ENCODE results near the gene FARS2. TPM values are rescaled to one million over a fixed set of nuclear protein-coding genes. Genes with fewer than 3 reads are reported as not detected.
"Not testable (repeated sequence)": the region's sequence is repeated elsewhere in the genome, so short reads cannot be mapped to it uniquely, and the experiment has no call there.

The FARS2 gene
- total RNA-seq, 6 donors from 2014 or later: 16.4 to 34.6 (median 19.9) TPM

DNA sequence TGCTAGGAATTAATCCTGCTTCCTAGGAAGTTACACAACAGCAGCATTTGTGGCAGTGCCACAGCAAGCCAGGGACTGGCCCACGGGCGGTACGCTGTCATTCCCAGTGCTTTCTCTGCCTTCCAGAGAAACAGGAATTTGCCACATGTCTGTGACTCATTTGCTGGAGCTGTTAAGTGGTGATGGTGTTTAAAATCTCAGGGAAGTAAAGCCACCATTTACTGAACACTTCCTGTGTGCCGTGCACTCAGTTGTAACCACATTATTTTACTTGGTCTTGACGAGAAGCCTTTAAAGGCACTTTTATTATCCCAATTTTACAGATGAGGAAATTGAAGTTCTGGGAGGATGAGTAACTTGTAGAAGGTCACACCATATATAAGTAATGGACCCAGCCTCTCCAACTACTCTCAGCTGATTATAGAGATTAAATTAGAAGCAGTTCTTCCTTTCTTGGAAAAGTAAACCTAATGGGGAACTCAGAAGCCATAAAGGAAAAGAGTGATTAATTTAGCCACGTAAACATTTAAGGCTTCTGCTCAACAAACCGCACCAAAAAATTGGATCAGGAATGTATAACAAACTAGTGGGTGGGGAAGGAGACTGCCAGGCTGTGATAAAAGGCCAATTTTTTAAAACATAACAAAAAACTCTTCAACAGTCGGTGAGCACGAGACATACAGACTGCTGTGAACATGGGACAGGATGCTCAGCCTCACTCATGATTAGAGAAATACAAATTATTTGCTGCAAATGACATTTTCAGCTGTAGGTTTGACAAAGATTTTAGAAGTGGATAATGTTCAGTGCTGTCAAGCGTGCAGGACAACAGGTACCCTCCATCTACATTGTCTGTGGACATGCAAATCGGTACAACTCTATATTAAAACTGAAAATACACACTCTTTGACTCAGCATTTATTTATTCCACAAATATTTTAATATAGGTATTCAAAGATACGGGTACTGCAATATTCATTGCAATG lies 434.2 kb downstream of the FARS2 start:
- Histone ChIP-seq H3K4me1 (peaks cover 0 to 7% (median 0%) of the 10 kb centered on the region in 4 donors), H3K27me3 (no peaks in the 10 kb centered on the region), H3K36me3 (no peaks in the 10 kb centered on the region), H3K9me3 (peaks cover 0 to 4% (median 0%) of the 10 kb centered on the region in 4 donors), H3K4me3 (no peak overlapping the region), H3K27ac (peak overlapping the region in 2 of 4 donors; percentile 13 to 22)
- DNase-seq: peak in 1 of 2 donors; percentile 43
- ATAC-seq (ENCODE audit: low FRiP score in 2 of 2): peak in 1 of 2 donors; percentile 77
- WGBS, 2 donors: 51 to 55% methylated on average over 10 to 12 of the region's 12 CpGs
- TF ChIP-seq POLR2AphosphoS5 (IDR thresholded peaks at IDR 0.05): peak in 1 of 2 donors; percentile 6
- no peak for TF ChIP-seq EP300 (IDR thresholded peaks at IDR 0.05)
- no peak for TF ChIP-seq POLR2A (IDR thresholded peaks at IDR 0.05)
- TF ChIP-seq CTCF (IDR thresholded peaks at IDR 0.05): no peak

DNA sequence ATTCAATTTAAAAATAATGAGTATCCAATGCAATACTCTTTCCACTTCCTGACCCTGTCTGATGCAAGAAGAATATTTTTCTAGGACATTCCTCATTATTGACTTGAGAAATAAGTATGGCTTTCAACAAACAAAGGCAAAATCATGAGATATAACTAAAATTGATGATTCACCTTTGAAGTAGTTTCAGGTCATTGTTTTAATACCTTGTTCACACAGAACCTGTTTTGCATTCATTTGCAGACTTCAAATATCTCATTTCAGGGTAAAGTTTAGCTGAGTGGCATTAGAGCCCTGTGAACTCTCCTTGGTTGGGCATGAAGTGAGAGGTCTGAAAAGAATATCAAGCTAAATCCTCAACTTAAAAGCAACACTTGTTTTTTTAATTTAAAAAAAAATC lies 436.2 kb downstream of the FARS2 start:
- Histone ChIP-seq H3K9me3 (no peaks in the 10 kb centered on the region), H3K36me3 (no peaks in the 10 kb centered on the region), H3K27ac (no peak overlapping the region), H3K4me3 (no peak overlapping the region), H3K27me3 (no peaks in the 10 kb centered on the region), H3K4me1 (peaks cover 0 to 7% (median 0%) of the 10 kb centered on the region in 4 donors)
- no peak for TF ChIP-seq POLR2A (IDR thresholded peaks at IDR 0.05)
- ATAC-seq (ENCODE audit: low FRiP score in 2 of 2) (no peak), DNase-seq (no peak)

- no peaks in the 10 kb centered on the region for H3K9me3 ChIP-seq
- no peak overlapping the region for H3K27ac ChIP-seq
- H3K4me3 ChIP-seq: no peak overlapping the region
- WGBS, 2 donors: 96 to 100% methylated on average over 4 of the region's 4 CpGs
- TF ChIP-seq CTCF (IDR thresholded peaks at IDR 0.05): no peak
- TF ChIP-seq POLR2AphosphoS5 (IDR thresholded peaks at IDR 0.05): no peak
- no peak for TF ChIP-seq EP300 (IDR thresholded peaks at IDR 0.05)
- TF ChIP-seq POLR2A (IDR thresholded peaks at IDR 0.05): no peak
- no peaks in the 10 kb centered on the region for H3K36me3 ChIP-seq
- no peaks in the 10 kb centered on the region for H3K27me3 ChIP-seq
- ATAC-seq (ENCODE audit: low FRiP score in 2 of 2) (no peak), DNase-seq (no peak)
- peaks cover 0 to 7% (median 0%) of the 10 kb centered on the region in 4 donors for H3K4me1 ChIP-seq
Observed at GRCh38 chr6:5698318-5698717, 437.0 kb downstream of the FARS2 start.

GRCh38 chr6:5699064-5699463 lies 437.8 kb downstream of the FARS2 start:
- H3K27me3 ChIP-seq, H3K9me3 ChIP-seq, H3K4me3 ChIP-seq, DNase-seq, H3K4me1 ChIP-seq, H3K36me3 ChIP-seq: not testable (repeated sequence)
- ATAC-seq (ENCODE audit: low FRiP score in 2 of 2): peak; percentile 66 to 72
- peak overlapping the region in 1 of 4 donors; percentile 19 for H3K27ac ChIP-seq

DNA sequence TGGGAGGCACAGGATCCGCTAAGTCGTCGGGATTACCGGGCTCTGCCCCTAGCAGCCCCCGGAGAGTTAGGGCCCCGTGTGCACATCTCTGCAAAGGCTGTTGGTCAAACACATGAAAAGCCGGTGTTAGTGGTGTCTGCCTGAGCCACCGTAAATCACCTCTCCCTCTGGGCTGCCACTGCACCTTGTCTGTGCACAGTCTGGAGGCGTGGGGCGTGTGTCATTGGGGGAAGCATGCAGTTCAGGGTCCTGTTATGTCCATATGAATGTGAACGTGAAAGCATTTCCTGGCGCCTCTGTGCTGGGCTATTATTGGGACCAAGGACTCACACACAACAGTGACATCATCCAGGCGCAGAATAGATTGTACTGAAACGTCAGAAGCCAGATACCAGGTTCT lies 439.9 kb downstream of the FARS2 start:
- DNase-seq: no peak
- ATAC-seq (ENCODE audit: low FRiP score in 2 of 2): no peak
- H3K36me3 ChIP-seq: no peaks in the 10 kb centered on the region
- TF ChIP-seq CTCF (IDR thresholded peaks at IDR 0.05): no peak
- TF ChIP-seq POLR2A (IDR thresholded peaks at IDR 0.05): no peak
- no peak for TF ChIP-seq POLR2AphosphoS5 (IDR thresholded peaks at IDR 0.05)
- TF ChIP-seq EP300 (IDR thresholded peaks at IDR 0.05): no peak
- peaks cover 0 to 4% (median 0%) of the 10 kb centered on the region in 4 donors for H3K4me1 ChIP-seq
- no peaks in the 10 kb centered on the region for H3K27me3 ChIP-seq
- H3K4me3 ChIP-seq: no peak overlapping the region
- no peak overlapping the region for H3K27ac ChIP-seq
- WGBS, 2 donors: 86 to 90% methylated on average over 14 of the region's 14 CpGs
- no peaks in the 10 kb centered on the region for H3K9me3 ChIP-seq

GRCh38 chr6:5704708-5705107 lies 443.4 kb downstream of the FARS2 start:
- TF ChIP-seq CTCF (IDR thresholded peaks at IDR 0.05) (no peak), POLR2A (IDR thresholded peaks at IDR 0.05) (no peak), EP300 (IDR thresholded peaks at IDR 0.05) (no peak), POLR2AphosphoS5 (IDR thresholded peaks at IDR 0.05) (no peak)
- ATAC-seq (ENCODE audit: low FRiP score in 2 of 2): no peak
- no peak for DNase-seq
- no peaks in the 10 kb centered on the region for H3K36me3 ChIP-seq
- no peaks in the 10 kb centered on the region for H3K9me3 ChIP-seq
- 90 to 94% methylated on average over 3 of the region's 3 CpGs for WGBS, 2 donors
- no peak overlapping the region for H3K4me3 ChIP-seq
- H3K27ac ChIP-seq: no peak overlapping the region
- H3K27me3 ChIP-seq: no peaks in the 10 kb centered on the region
- H3K4me1 ChIP-seq: no peaks in the 10 kb centered on the region
